ENCODE measurements around the gene SUSD2.

The SUSD2 gene

DNA sequence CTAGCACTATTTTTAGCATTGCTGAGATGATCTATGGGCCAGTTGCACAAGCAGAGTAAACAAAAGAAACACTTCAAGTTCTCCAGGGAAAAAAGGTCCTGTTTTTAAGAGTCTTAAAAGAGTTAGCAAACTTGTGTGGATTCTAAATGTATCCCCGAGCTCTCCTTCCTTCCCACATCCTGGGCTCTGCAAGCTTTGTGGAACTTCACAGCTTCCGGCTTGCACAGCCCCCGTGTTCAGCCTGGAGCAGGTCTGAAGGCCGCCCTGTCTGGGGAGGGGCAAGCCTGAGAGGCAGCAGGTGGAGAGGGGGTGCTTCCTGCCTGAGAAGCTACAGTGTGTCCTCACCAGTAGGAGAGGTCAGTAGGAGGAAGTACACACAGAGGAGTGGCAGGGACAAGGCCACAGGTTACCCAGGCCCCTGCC lies 35.1 kb upstream of the SUSD2 start:
- H3K4me3 ChIP-seq (ENCODE audit: low read depth, low read length): no peak overlapping the region
- peak; percentile 87 for DNase-seq (ENCODE audit: low read depth)
- TF ChIP-seq, protein P1, sequence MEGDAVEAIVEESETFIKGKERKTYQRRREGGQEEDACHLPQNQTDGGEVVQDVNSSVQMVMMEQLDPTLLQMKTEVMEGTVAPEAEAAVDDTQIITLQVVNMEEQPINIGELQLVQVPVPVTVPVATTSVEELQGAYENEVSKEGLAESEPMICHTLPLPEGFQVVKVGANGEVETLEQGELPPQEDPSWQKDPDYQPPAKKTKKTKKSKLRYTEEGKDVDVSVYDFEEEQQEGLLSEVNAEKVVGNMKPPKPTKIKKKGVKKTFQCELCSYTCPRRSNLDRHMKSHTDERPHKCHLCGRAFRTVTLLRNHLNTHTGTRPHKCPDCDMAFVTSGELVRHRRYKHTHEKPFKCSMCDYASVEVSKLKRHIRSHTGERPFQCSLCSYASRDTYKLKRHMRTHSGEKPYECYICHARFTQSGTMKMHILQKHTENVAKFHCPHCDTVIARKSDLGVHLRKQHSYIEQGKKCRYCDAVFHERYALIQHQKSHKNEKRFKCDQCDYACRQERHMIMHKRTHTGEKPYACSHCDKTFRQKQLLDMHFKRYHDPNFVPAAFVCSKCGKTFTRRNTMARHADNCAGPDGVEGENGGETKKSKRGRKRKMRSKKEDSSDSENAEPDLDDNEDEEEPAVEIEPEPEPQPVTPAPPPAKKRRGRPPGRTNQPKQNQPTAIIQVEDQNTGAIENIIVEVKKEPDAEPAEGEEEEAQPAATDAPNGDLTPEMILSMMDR (conservative IDR thresholded peaks at IDR 0.05; ENCODE audit: low read depth, low read length): no peak

- no peak overlapping the region for H3K4me3 ChIP-seq (ENCODE audit: low read depth, low read length)
- TF ChIP-seq, protein P1 (conservative IDR thresholded peaks at IDR 0.05; ENCODE audit: low read depth, low read length): no peak
- DNase-seq (ENCODE audit: low read depth): peak; percentile 79
These were observed 34.4 kb upstream of the SUSD2 start for GRCh38 chr22:24146791-24147353.

DNA sequence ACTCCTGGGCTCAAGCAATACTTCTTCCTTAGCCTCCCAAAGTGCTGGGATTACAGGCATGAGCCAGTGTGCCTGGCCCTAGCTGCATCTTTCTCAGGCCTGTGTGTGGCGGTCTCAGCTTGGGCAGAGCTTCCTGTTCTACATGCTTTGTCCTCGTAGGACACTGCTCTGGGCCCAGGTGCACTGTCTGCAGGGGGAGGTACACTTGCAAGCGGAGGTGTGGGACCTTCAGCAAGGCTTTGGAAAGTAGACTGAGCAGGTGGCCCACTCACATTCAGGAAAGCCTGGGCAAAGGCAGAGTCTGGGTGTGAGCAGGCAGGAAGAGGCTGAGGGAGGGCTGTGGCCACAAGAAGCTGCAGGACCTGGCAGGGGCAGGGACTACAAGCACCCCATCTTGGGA lies 33.6 kb upstream of the SUSD2 start:
- no peak overlapping the region for H3K4me3 ChIP-seq (ENCODE audit: low read depth, low read length)
- TF ChIP-seq, protein P1 (conservative IDR thresholded peaks at IDR 0.05; ENCODE audit: low read depth, low read length): no peak
- DNase-seq (ENCODE audit: low read depth): no peak

DNA sequence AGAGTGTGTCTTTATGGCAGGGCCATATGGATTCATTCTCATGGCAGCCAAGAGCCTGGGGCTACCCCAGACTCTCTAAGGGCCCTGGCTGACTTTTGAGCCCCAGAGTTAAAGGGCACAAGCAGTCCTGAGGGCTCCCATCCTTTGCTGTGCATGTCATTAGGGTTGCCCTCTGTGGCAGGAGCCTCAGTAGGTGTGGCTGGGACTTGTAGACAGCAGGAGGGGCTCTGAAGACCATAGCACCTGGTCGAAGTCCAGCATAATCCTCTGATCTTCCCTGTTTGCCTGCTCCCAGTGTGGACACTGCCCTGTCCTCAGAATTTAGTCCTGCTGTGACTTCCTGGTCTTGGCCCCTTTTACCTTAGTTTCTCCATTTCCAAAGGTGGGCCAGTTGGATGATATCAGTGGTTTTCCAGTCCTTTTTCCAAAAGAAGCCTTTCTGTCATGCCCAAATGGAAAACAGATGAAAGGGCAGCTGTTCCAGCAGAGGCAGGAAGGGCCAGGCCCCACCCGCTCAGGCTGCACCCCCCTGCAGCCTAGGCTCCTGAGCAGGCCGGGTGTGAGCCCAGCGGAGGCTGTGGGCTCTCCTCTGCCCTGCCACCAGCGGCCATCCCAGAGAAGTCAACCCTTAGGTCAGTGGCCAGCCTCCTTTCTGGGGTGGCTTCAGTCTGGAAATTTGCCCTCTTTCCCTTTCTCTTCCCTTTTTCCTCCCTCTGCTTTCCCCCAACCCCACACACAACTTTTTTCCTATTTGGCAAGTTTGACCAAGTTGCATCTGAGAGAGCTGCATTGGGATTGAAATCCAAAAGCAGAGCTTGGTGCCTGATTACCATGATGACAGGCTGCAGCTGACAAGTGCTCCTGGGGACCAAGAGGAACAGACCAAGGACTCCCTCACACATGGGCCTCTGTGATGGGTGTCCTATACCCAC lies 32.8 kb upstream of the SUSD2 start:
- DNase-seq (ENCODE audit: low read depth): no peak
- H3K4me3 ChIP-seq (ENCODE audit: low read depth, low read length): no peak overlapping the region
- TF ChIP-seq, protein P1 (conservative IDR thresholded peaks at IDR 0.05; ENCODE audit: low read depth, low read length): no peak

DNA sequence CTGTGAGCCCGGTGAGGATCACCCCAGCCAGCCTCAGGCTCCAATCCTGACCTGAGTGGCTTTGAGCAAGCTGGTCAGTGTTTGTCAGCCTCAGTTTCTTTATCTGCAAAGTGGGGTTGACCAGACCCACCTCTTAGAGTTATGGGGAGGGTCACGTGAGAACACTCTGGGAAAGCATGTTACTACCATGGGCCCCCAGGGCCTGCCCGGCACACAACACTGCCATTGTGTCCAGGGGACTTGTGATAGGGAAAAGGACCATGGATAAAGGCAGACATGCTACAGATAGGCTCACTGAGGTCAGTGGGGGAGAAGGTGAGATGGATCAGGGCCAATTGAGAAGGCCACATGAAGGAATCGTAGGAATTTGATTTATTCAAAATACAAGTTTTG lies 32.1 kb upstream of the SUSD2 start:
- TF ChIP-seq, protein P1 (conservative IDR thresholded peaks at IDR 0.05; ENCODE audit: low read depth, low read length): no peak
- DNase-seq (ENCODE audit: low read depth): no peak
- H3K4me3 ChIP-seq (ENCODE audit: low read depth, low read length): no peak overlapping the region

- peak; percentile 36 for DNase-seq (ENCODE audit: low read depth)
- H3K4me3 ChIP-seq (ENCODE audit: low read depth, low read length): no peak overlapping the region
- TF ChIP-seq, protein P1 (conservative IDR thresholded peaks at IDR 0.05; ENCODE audit: low read depth, low read length): no peak
These were observed 27.9 kb upstream of the SUSD2 start for GRCh38 chr22:24153353-24153752.

Data from choroid plexus epithelial cell (primary cell).